Inflammatory macrophage treated with lipopolysaccharide for 1 hour (primary cell): Measurements from ENCODE around the gene TMEM235.

Experiments
- DNase-seq, 2 donors: peaks; one replicate each; pipeline ENCODE4 v3.0.0-alpha.2; 2020 to 2022

TMEM235 gene

GRCh38 chr17:78273813-78274212 is 42.4 kb downstream of the TMEM235 start:
- no peak for DNase-seq

GRCh38 chr17:78275355-78275754 is 43.9 kb downstream of the TMEM235 start:
- DNase-seq, result no peak

- no peak for DNase-seq
Observed at GRCh38 chr17:78276098-78276887, 44.9 kb downstream of the TMEM235 start.

- DNase-seq, result no peak
Observed at GRCh38 chr17:78278139-78278741, 46.8 kb downstream of the TMEM235 start.

- no peak for DNase-seq
Observed at GRCh38 chr17:78279360-78279990, 48.0 kb downstream of the TMEM235 start.

GRCh38 chr17:78281249-78281845 is 49.9 kb downstream of the TMEM235 start:
- no peak for DNase-seq

DNA sequence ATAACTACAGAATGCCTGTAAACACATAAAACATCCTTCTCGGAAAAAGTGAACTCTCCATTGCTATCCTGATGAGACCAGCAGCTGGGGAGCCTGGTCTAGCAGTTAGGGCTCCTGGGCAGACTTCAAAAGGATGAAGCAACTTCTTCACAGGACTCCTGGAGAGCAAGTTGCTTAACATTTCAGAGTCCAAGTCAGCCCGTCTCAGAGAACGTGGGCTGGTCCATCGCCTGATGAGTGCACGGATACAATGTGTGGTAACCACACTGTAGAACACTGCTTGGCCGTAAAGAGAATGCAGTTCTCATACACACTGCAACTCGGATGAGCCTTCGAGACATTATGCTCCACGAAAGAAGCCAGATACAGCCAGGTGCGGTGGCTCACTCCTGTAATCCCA is 52.7 kb downstream of the TMEM235 start:
- DNase-seq, result peak; percentile 76 to 92

GRCh38 chr17:78289004-78289403 is 57.6 kb downstream of the TMEM235 start:
- no peak for DNase-seq

DNA sequence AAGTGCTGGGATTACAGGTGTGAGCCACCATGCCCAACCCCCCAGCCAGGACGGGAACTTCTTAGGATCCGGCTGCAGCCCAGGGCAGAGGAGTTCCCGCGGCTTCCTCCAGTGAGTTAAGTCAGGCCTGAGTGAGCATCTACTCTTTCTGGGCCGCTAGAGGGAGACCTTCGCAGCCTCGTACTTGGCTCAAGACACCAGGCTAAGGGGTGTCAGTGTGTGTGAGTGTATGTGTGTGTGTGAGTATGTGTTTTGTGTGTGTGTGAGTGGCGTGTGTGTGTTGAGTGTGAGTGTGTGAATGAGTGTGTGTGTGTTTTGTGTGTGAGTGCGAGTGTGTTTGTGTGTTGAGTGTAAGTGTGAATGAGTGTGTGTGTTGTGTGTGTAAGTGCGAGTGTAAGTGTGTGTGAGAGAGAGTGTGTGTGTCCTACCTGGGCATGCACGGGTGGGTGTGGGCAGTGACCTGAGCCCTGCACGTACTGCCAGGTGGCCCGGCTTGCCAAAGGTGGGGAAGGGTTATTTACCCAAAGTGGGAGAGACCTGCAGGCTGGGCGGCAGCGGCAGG is 58.5 kb downstream of the TMEM235 start:
- DNase-seq, result peak; percentile 78 to 90
